GM12891 (cell line): Measurements from ENCODE around the gene C16orf87.

Experiments
- DNase-seq: peaks from one replicate; pipeline ENCODE4 v3.0.0; 2011; ENCODE audit warnings: low spot score; ENCODE audit not compliant: insufficient read length
- FAIRE-seq: peaks from 2 replicates; lab custom pipeline; 2011; peaks lifted over from hg19 to GRCh38; lab: Jason Lieb, UNC
- PAX5 ChIP-seq: IDR thresholded peaks from 2 replicates; pipeline ENCODE4 v1.6.1; 2011; ENCODE audit warnings: low read length, moderate library complexity, mild to moderate bottlenecking; ENCODE audit not compliant: insufficient read depth, severe bottlenecking
- POLR2A ChIP-seq: IDR thresholded peaks from 2 replicates; pipeline ENCODE4 v1.6.1; 2011; ENCODE audit warnings: low read depth, low read length, control low read depth
- POLR2AphosphoS5 ChIP-seq: IDR thresholded peaks from 2 replicates; pipeline ENCODE4 v1.6.1; 2011; ENCODE audit warnings: low read depth, low read length, control low read depth
- POU2F2 ChIP-seq: IDR thresholded peaks from 2 replicates; pipeline ENCODE4 v1.6.1; 2011; ENCODE audit warnings: low read depth, mild to moderate bottlenecking, control low read depth, low read length, moderate library complexity
- SPI1 ChIP-seq: IDR thresholded peaks from 2 replicates; pipeline ENCODE4 v1.6.1; 2011; ENCODE audit warnings: low read depth, low read length, control low read depth
- TAF1 ChIP-seq: IDR thresholded peaks from 2 replicates; pipeline ENCODE4 v1.6.1; 2011; ENCODE audit warnings: low read depth, low read length, control low read depth

The C16orf87 gene

GRCh38 chr16:46844771-46845170 lies 13.8 kb upstream of the C16orf87 start:
- no peak for FAIRE-seq
- no peak for DNase-seq
- TF ChIP-seq TAF1: no peak
- TF ChIP-seq POLR2A: no peak
- no peak for TF ChIP-seq POU2F2
- no peak for TF ChIP-seq POLR2AphosphoS5
- TF ChIP-seq SPI1: no peak
- no peak for TF ChIP-seq PAX5

GRCh38 chr16:46843898-46844642 lies 13.1 kb upstream of the C16orf87 start:
- FAIRE-seq (no peak), DNase-seq (no peak)
- TF ChIP-seq SPI1: no peak
- no peak for TF ChIP-seq POLR2A
- no peak for TF ChIP-seq TAF1

- DNase-seq (no peak), FAIRE-seq (no peak)
- TF ChIP-seq POU2F2: no peak
- TF ChIP-seq PAX5: no peak
- no peak for TF ChIP-seq SPI1
- TF ChIP-seq TAF1: no peak
- TF ChIP-seq POLR2A: no peak
- no peak for TF ChIP-seq POLR2AphosphoS5
These were observed 11.4 kb upstream of the C16orf87 start for GRCh38 chr16:46842192-46842895.

GRCh38 chr16:46839986-46840443 lies 9.0 kb upstream of the C16orf87 start:
- DNase-seq (no peak), FAIRE-seq (no peak)
- TF ChIP-seq TAF1: no peak
- TF ChIP-seq POLR2A: no peak
- TF ChIP-seq PAX5: no peak
- TF ChIP-seq POU2F2: no peak
- no peak for TF ChIP-seq POLR2AphosphoS5
- TF ChIP-seq SPI1: no peak

- TF ChIP-seq POU2F2: no peak
- no peak for TF ChIP-seq TAF1
- TF ChIP-seq POLR2AphosphoS5: no peak
- TF ChIP-seq POLR2A: no peak
- TF ChIP-seq PAX5: no peak
- peak; percentile 68 for FAIRE-seq
These were observed 5.9 kb upstream of the C16orf87 start for GRCh38 chr16:46836534-46837530.

GRCh38 chr16:46833460-46833800 lies 2.5 kb upstream of the C16orf87 start:
- FAIRE-seq (no peak), DNase-seq (no peak)
- TF ChIP-seq TAF1: no peak
- no peak for TF ChIP-seq POU2F2
- TF ChIP-seq POLR2A: no peak
- TF ChIP-seq PAX5: no peak
- TF ChIP-seq POLR2AphosphoS5: no peak
- TF ChIP-seq SPI1: no peak

More at GRCh38 chr16:46836534-46837530, 5.9 kb upstream of the C16orf87 start:
- no peak for DNase-seq

GRCh38 chr16:46832757-46833459 lies 1.9 kb upstream of the C16orf87 start:
- no peak for TF ChIP-seq TAF1
- no peak for TF ChIP-seq POLR2A
- no peak for TF ChIP-seq POLR2AphosphoS5
- TF ChIP-seq POU2F2: no peak
- DNase-seq: no peak
- FAIRE-seq: no peak

- FAIRE-seq (peak; percentile 52), DNase-seq (no peak)
- no peak for TF ChIP-seq POU2F2
These were observed 521 bp downstream of the C16orf87 start for GRCh38 chr16:46830417-46830901.

GRCh38 chr16:46828943-46829342 lies 2.0 kb downstream of the C16orf87 start:
- TF ChIP-seq POLR2AphosphoS5 (no peak), SPI1 (no peak), POU2F2 (no peak), POLR2A (no peak), TAF1 (no peak), PAX5 (no peak)
- DNase-seq (no peak), FAIRE-seq (peak; percentile 16)
